ENCODE measurements around the gene MRPL21.
A peak's percentile ranks its signal among the peaks of the same experiment; 100 is the strongest.
"Not testable (repeated sequence)": the region's sequence is repeated elsewhere in the genome, so short reads cannot be mapped to it uniquely, and the experiment has no call there.

MRPL21 gene

DNA sequence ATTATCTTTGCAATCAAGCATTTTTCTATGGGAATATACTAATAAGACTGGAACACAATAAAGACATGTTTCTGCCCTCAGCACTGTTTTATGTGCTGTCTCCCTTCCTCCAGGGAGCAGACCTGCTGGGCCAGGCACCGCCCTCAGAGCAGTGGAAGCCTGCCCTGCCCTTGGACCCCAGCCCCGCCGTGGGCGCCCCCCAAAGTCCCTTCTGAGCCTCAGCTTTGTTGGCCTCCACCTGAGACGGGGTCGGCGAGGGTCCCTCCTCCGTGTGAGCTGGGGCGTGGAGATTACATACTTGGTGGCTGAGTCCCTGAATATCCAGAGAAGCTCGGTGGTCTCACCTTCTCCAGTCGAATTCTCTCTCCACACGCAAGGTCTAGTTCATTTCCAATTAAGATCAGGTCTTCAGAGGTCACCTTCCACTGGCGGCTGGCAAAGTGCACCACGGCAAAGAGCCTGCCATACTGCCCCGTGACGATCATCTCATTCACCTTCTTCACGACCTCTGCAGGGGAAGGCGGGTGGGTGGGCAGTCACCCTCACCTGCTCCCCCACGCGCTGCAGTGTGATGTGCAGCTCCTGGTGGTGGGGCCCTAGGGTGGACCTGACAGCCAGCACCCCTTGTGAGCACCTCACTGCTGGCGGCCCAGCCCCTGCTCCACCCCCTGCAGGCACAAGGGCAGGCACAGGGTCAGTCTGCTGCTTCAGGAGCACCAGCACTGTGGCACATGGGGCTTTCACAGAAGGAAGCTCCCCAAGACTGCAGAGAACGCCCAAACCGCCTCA, 7.3 kb downstream of the MRPL21 start:
- TF ChIP-seq, protein P1, sequence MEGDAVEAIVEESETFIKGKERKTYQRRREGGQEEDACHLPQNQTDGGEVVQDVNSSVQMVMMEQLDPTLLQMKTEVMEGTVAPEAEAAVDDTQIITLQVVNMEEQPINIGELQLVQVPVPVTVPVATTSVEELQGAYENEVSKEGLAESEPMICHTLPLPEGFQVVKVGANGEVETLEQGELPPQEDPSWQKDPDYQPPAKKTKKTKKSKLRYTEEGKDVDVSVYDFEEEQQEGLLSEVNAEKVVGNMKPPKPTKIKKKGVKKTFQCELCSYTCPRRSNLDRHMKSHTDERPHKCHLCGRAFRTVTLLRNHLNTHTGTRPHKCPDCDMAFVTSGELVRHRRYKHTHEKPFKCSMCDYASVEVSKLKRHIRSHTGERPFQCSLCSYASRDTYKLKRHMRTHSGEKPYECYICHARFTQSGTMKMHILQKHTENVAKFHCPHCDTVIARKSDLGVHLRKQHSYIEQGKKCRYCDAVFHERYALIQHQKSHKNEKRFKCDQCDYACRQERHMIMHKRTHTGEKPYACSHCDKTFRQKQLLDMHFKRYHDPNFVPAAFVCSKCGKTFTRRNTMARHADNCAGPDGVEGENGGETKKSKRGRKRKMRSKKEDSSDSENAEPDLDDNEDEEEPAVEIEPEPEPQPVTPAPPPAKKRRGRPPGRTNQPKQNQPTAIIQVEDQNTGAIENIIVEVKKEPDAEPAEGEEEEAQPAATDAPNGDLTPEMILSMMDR (IDR thresholded peaks at IDR 0.05; ENCODE audit: low read depth, low read length) = no peak
- no peak overlapping the region for H3K4me3 ChIP-seq (ENCODE audit: low read depth, low read length)

DNA sequence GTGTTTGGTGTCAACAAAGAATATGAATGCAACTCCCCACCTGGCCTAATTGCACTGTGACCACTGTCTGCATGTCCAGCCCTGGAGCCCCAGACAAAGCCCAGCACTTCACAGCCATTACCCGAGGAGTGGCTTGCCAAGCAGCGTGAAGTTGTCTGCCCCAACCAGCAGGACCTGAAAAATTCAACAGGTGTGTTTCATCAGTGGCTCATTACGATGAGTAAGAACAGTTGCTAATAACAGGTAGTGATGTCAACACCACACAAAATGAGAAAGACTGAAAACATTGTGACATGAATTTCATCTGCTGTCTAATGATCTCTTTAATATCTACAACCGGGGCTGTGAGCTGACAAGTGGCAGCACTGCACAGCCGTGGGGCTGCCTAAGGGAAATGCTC, 10.3 kb downstream of the MRPL21 start:
- no peak overlapping the region for H3K4me3 ChIP-seq (ENCODE audit: low read depth, low read length)
- TF ChIP-seq, protein P1 (IDR thresholded peaks at IDR 0.05; ENCODE audit: low read depth, low read length) = no peak

DNA sequence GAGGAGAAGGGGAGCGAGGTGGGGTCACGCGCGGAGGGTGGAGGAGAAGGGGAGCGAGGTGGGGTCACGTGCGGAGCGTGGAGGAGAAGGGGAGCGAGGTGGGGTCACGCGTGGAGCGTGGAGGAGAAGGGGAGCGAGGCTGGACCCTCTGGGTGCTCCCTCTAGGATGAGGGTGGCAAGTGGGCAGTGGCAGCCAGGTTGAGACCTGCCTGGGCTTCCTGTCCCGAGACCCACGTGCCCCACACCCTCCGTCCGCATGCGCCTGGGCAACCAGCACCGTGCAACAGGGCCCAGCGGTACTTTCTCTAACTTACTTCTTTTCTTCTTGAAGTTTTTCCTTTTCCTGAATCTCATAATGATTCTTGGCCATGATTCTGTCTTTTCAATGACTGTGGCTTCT, 11.1 kb downstream of the MRPL21 start:
- H3K4me3 ChIP-seq (ENCODE audit: low read depth, low read length) = no peak overlapping the region
- TF ChIP-seq, protein P1 (IDR thresholded peaks at IDR 0.05; ENCODE audit: low read depth, low read length) = no peak

DNA sequence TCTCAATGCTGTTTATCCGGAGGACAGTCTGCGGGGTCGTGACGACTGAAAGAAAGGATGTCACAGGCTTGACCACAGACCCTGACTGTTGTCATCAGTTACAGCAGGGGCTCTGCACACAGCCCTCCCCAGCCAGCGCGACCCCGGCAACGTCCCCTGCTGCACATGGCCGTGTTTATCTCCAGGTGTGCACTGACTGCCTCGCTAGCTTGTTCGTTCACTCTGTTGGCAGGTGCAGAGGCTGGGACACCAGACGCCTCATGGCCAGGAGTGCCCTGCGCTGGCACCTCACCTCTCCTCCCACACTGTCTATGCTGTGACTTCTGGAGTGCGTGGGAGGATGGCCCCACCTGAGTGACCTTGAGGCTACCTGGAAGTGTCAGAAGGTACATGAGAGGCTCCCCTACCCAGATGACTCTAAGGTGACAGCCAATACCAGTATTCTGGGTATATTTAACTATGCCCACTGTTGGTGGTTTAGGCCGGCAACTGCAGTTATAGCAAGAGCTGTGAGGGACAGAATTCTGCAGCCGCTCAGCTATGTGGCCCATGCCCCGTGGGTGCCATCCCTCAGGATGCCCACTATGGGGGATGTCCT, 12.2 kb downstream of the MRPL21 start:
- H3K4me3 ChIP-seq (ENCODE audit: low read depth, low read length) = no peak overlapping the region
- TF ChIP-seq, protein P1 (IDR thresholded peaks at IDR 0.05; ENCODE audit: low read depth, low read length) = no peak

DNA sequence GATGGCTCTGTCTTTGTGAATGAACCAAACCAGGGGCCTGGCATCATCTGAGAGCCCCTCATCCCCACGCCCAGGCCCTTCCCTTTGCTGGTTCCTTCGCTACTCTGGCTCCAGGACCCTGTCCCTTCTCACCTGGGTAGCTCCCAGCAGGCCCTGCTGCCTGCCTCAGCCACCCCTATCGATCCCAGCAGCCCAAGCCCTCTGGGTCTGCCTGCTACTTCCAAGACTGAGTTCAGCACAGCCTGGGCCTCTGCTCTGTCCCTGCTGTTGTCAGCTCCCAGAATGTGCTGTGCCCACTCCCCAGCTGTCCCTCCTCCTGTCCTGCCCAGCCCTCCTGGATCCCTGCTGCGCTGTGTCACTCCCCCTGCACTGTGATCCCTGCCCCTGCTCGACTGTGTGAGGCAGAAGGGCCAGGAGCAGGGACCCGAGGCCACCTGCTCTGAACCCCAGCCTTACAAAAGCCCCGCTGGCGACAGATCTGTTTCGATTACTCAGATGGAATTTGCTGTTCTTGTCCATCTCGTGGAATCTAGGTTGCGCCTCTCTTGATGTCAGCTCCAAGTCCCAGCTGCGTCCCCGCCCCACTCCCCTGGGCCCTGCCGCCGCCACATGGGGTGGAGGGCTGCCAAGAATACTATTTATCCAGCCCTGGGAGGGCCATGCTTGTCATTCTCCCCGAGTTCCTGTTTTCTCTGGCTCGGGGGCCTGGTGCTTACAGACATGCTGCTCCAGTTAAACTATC, 13.0 kb downstream of the MRPL21 start:
- H3K4me3 ChIP-seq (ENCODE audit: low read depth, low read length) = no peak overlapping the region
- TF ChIP-seq, protein P1 (IDR thresholded peaks at IDR 0.05; ENCODE audit: low read depth, low read length) = no peak; the same call in 1 of the 2 replicates

DNA sequence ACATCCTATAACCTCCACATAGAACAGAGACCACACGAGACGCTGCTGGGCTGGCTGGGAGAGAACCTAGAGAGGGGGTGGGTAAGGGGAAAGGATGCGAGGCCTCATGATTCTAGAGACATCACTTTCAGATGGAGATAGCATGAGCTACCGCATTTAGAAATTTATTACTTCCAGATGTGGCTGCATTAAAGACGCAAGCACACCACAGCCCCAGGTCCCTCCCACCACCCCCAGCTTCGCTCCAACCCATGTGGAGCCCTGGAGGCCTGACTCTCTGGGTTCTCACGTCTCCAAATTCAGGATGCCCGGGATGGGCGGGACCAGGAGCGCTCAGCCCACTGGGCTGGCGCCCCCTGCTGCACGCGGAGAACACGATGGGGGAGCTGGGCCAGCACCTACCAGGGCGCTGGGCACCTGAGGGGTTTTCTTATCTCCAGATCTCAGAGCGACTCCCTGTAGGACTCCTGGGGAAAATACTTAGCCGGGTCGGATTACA, 13.6 kb downstream of the MRPL21 start:
- TF ChIP-seq, protein P1 (IDR thresholded peaks at IDR 0.05; ENCODE audit: low read depth, low read length) = peak; percentile 38
- no peak overlapping the region for H3K4me3 ChIP-seq (ENCODE audit: low read depth, low read length)

DNA sequence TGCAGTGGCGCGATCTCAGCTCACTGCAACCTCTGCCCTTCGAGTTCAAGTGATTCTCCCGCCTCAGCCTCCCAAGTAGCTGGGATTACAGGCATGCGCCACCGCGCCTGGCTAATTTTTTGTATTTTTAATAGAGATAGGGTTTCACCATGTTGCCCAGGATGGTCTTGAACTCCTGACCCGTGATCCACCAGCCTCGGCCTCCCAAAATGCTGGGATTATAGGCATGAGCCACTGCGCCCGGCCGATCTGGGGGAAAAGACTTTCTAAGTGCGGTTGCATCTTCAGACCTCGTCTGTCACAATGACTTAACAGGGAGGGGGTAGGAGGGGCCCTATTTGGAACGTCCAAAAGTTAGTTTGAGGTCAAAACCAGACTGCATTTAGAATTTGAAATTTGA, 18.8 kb downstream of the MRPL21 start:
- not testable (repeated sequence) for H3K4me3 ChIP-seq (ENCODE audit: low read depth, low read length)

Measured in WI38 (cell line).